GM23248 (cell line): ENCODE measurements around the gene GPLD1.

Experiments
- EZH2 ChIP-seq: fragments of 200-600 bp; sonication (generic); IDR thresholded peaks from 2 replicates; pipeline ENCODE4 v1.6.1; 2018; ENCODE audit warnings: antibody characterized with exemption, mild to moderate bottlenecking; ENCODE audit not compliant: insufficient read depth, poor library complexity, severe bottlenecking
- EZH2phosphoT487 ChIP-seq: fragments of 200-600 bp; sonication (generic); IDR thresholded peaks from 2 replicates; pipeline ENCODE4 v1.6.1; 2018; ENCODE audit warnings: antibody characterized with exemption, moderate library complexity, mild to moderate bottlenecking, low read depth; ENCODE audit not compliant: insufficient read depth

DNA sequence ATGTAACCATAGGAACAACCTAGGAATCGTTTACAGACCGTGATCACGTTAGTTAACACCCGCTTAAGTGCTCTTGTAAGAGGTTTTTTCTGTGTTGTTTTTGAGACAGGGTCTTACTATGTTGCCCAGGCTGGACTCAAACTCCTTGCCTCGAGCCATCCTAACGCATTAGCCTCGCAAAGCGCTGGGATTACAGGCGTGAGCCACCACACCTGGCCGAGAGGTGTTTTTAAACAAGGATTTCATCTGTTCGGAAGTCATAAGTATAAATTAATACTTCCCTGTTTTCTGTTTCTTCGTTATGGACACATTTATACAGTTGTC is 85.9 kb downstream of the GPLD1 start:
- TF ChIP-seq EZH2 (no peak), EZH2phosphoT487 (no peak)
